Sigmoid colon (tissue), 7 donors: ENCODE results near the gene ADAMTS19. TPM values are rescaled to one million over a fixed set of nuclear protein-coding genes. Genes with fewer than 3 reads are reported as not detected.

Source experiments
- DNase-seq: peaks from one replicate; pipeline ENCODE4 v3.0.0-alpha.2; 2019
- H3K27ac ChIP-seq, 4 donors: fragments of 200-600 bp; sonication (generic); one replicate each; pipeline ENCODE4 v1.5.1; 2016 to 2019; ENCODE audit warnings: mild to moderate bottlenecking in 1 of 4
- H3K27me3 ChIP-seq, 3 donors: fragments of 200-600 bp; sonication (generic); one replicate each; pipeline ENCODE4 v1.5.1; 2019; ENCODE audit warnings: mild to moderate bottlenecking in 1 of 3
- H3K36me3 ChIP-seq, 4 donors: fragments of 200-600 bp; sonication (generic); one replicate each; pipeline ENCODE4 v1.5.1; 2016 to 2019
- H3K4me1 ChIP-seq, 4 donors: fragments of 200-600 bp; sonication (generic); one replicate each; pipeline ENCODE4 v1.5.1; 2017 to 2019
- H3K4me3 ChIP-seq, 4 donors: fragments of 200-600 bp; sonication (generic); one replicate each; pipeline ENCODE4 v1.5.1; 2017 to 2019; ENCODE audit warnings: mild to moderate bottlenecking in 2 of 4, moderate library complexity in 1 of 4
- H3K9me3 ChIP-seq, 4 donors: fragments of 200-600 bp in 3 of 4; sonication (generic) in 3 of 4; one replicate each; pipeline versions ENCODE4 v1.5.1 to v1.6.1; 2013 to 2019
- CTCF ChIP-seq, 4 experiments: fragments of 450-650 bp in 3 of 4; fragments of 200-600 bp in 1 of 4; IDR thresholded peaks; one replicate each; pipeline ENCODE4 v1.5.1; 2016 to 2019; ENCODE audit warnings: antibody characterized with exemption in 4 of 4, mild to moderate bottlenecking in 3 of 4, moderate library complexity in 2 of 4
- EP300 ChIP-seq, 4 donors: sonication (generic); formaldehyde crosslinking; IDR thresholded peaks; one replicate each; pipeline ENCODE4 v1.6.1; 2017; ENCODE audit warnings: antibody characterized with exemption in 4 of 4
- POLR2A ChIP-seq, 2 donors: fragments of 450-650 bp; IDR thresholded peaks; one replicate each; pipeline ENCODE4 v1.6.1; 2016; ENCODE audit warnings: antibody characterized with exemption in 2 of 2, mild to moderate bottlenecking in 2 of 2, moderate library complexity in 2 of 2
- POLR2AphosphoS5 ChIP-seq, 4 donors: sonication (generic); formaldehyde crosslinking; IDR thresholded peaks; one replicate each; pipeline ENCODE4 v1.6.1; 2017; ENCODE audit warnings: antibody characterized with exemption in 4 of 4
- WGBS, 2 donors: extraction: QIAGEN DNeasy Blood & Tissue Kit; methylation state at CpG; one replicate each; pipeline ENCODE4 v1.1.7; 2013; 5-methylcytosine and 5-hydroxymethylcytosine counted together
- intact Hi-C: fragments of 100-400 bp; cut with DNase I; formaldehyde crosslinking; loops from one replicate; pipeline ENCODE4 v1.15.1; 2023
- polyA plus RNA-seq, 3 donors: library from polyadenylated mRNA; stranded (reverse); fragments of 200-250 nt; gene quantifications; one replicate each; pipeline ENCODE4 v1.2.3, GENCODE V29; 2013
- total RNA-seq, 4 donors: library from RNA; depleted of rRNA; stranded (reverse); fragments of >200 nt; gene quantifications; one replicate each; pipeline ENCODE4 v1.1.0, GENCODE V29; 2016
- donor health status: healthy with polysubstance abuse.
- donor health status: Bipolar disorder and iron deficiency.
- donor health status: healthy.

The ADAMTS19 gene
- total and polyA plus RNA-seq, 7 donors, result 0.16 to 8.9 (median 2.1) TPM; not detected in 2

GRCh38 chr5:129499208-129499852 lies 39.2 kb downstream of the ADAMTS19 start:
- no peaks in the 10 kb centered on the region for H3K9me3 ChIP-seq
- H3K4me3 ChIP-seq, result no peak overlapping the region
- intact Hi-C loops, result no loop called here
- no peaks in the 10 kb centered on the region for H3K4me1 ChIP-seq
- TF ChIP-seq EP300 (IDR thresholded peaks at IDR 0.05), result no peak
- no peak for TF ChIP-seq POLR2AphosphoS5 (IDR thresholded peaks at IDR 0.05)
- TF ChIP-seq CTCF (IDR thresholded peaks at IDR 0.05), result no peak
- no peak for TF ChIP-seq POLR2A (IDR thresholded peaks at IDR 0.05)
- no peaks in the 10 kb centered on the region for H3K27me3 ChIP-seq
- H3K36me3 ChIP-seq, result no peaks in the 10 kb centered on the region
- H3K27ac ChIP-seq, result no peak overlapping the region
- no peak for DNase-seq

- H3K4me1 ChIP-seq, result no peaks in the 10 kb centered on the region
- 85 to 90% methylated on average over 3 of the region's 3 CpGs for WGBS, 2 donors
Measured at GRCh38 chr5:129500101-129500500, 40.0 kb downstream of the ADAMTS19 start.

GRCh38 chr5:129506086-129506485 lies 46.0 kb downstream of the ADAMTS19 start:
- intact Hi-C loops, result no loop called here
- WGBS, 2 donors, result 92 to 93% methylated on average over 1 of the region's 1 CpG
- DNase-seq, result no peak
- H3K4me3 ChIP-seq, result no peak overlapping the region
- no peaks in the 10 kb centered on the region for H3K27me3 ChIP-seq
- no peaks in the 10 kb centered on the region for H3K36me3 ChIP-seq
- H3K9me3 ChIP-seq, result no peaks in the 10 kb centered on the region
- H3K4me1 ChIP-seq, result no peaks in the 10 kb centered on the region
- no peak overlapping the region for H3K27ac ChIP-seq
- TF ChIP-seq POLR2AphosphoS5 (IDR thresholded peaks at IDR 0.05) (no peak), EP300 (IDR thresholded peaks at IDR 0.05) (no peak), POLR2A (IDR thresholded peaks at IDR 0.05) (no peak), CTCF (IDR thresholded peaks at IDR 0.05) (no peak)

More at GRCh38 chr5:129500101-129500500, 40.0 kb downstream of the ADAMTS19 start:
- H3K9me3 ChIP-seq, result no peaks in the 10 kb centered on the region
- DNase-seq, result no peak
- no peaks in the 10 kb centered on the region for H3K36me3 ChIP-seq
- H3K27ac ChIP-seq, result no peak overlapping the region
- intact Hi-C loops, result no loop called here
- no peak overlapping the region for H3K4me3 ChIP-seq
- no peaks in the 10 kb centered on the region for H3K27me3 ChIP-seq
- TF ChIP-seq POLR2A (IDR thresholded peaks at IDR 0.05) (no peak), EP300 (IDR thresholded peaks at IDR 0.05) (no peak), POLR2AphosphoS5 (IDR thresholded peaks at IDR 0.05) (no peak), CTCF (IDR thresholded peaks at IDR 0.05) (no peak)

GRCh38 chr5:129506950-129507349 lies 46.9 kb downstream of the ADAMTS19 start:
- H3K36me3 ChIP-seq, result no peaks in the 10 kb centered on the region
- H3K27me3 ChIP-seq, result no peaks in the 10 kb centered on the region
- DNase-seq, result no peak
- H3K4me1 ChIP-seq, result no peaks in the 10 kb centered on the region
- no peak overlapping the region for H3K4me3 ChIP-seq
- TF ChIP-seq CTCF (IDR thresholded peaks at IDR 0.05) (no peak), POLR2AphosphoS5 (IDR thresholded peaks at IDR 0.05) (no peak), EP300 (IDR thresholded peaks at IDR 0.05) (no peak), POLR2A (IDR thresholded peaks at IDR 0.05) (no peak)
- no peak overlapping the region for H3K27ac ChIP-seq
- no peaks in the 10 kb centered on the region for H3K9me3 ChIP-seq
- intact Hi-C loops, result no loop called here

- TF ChIP-seq POLR2AphosphoS5 (IDR thresholded peaks at IDR 0.05) (no peak), CTCF (IDR thresholded peaks at IDR 0.05) (no peak), POLR2A (IDR thresholded peaks at IDR 0.05) (no peak), EP300 (IDR thresholded peaks at IDR 0.05) (no peak)
- intact Hi-C loops, result no loop called here
- H3K4me3 ChIP-seq, result no peak overlapping the region
- no peaks in the 10 kb centered on the region for H3K4me1 ChIP-seq
- no peak overlapping the region for H3K27ac ChIP-seq
- no peaks in the 10 kb centered on the region for H3K9me3 ChIP-seq
- H3K27me3 ChIP-seq, result no peaks in the 10 kb centered on the region
- H3K36me3 ChIP-seq, result no peaks in the 10 kb centered on the region
- 81 to 89% methylated on average over 6 of the region's 6 CpGs for WGBS, 2 donors
- DNase-seq, result no peak
Measured at GRCh38 chr5:129507527-129507926, 47.4 kb downstream of the ADAMTS19 start.
